HepG2 (cell line): ENCODE results near the gene KRT32. TPM values are rescaled to one million over a fixed set of nuclear protein-coding genes. Genes with fewer than 3 reads are reported as not detected.

Experiments used
- ATAC-seq: fragments of 200-7000 bp; cut with Tn5 transposase; 3 replicates; pipeline ENCODE4 v1.9.1; 2020; ENCODE audit warnings: mild to moderate bottlenecking, moderate library complexity
- BruUV-seq: library from RNA; stranded (reverse); fragments of 400-500 nt; replicated peaks from 2 replicates; lab custom pipeline; 2021; lab: Mats Ljungman, UMichigan
- CTCF ChIA-PET: fragments of 300-600 bp; formaldehyde crosslinking; extraction: SDS; loops from one replicate; lab custom pipeline; 2021; ENCODE audit warnings: low total read pairs, inconsistent platforms, low intra/inter-chr PET ratio; lab: Yijun Ruan, JAX
- POLR2A ChIA-PET: fragments of 350-600 bp; sonication (Branson Sonifier 250); formaldehyde crosslinking; loops from one replicate; lab custom pipeline; 2020; ENCODE audit warnings: antibody characterized with exemption, inconsistent platforms; lab: Yijun Ruan, JAX
- DNase-seq: peaks from one replicate; pipeline ENCODE4 v3.0.0-alpha.2; 2015; ENCODE audit warnings: low spot score
- FAIRE-seq: peaks from 3 replicates; lab custom pipeline; 2011; peaks lifted over from hg19 to GRCh38; lab: Jason Lieb, UNC
- H2AFZ ChIP-seq: one replicate; pipeline ENCODE4 v1.6.1; 2011; ENCODE audit warnings: low read length, inconsistent platforms
- H3K27ac ChIP-seq: fragments of 300-600 bp; 3 replicates; pipeline ENCODE4 v1.8.0; 2011; ENCODE audit warnings: mixed run types, mild to moderate bottlenecking, mixed read lengths, low read length, inconsistent platforms; ENCODE audit not compliant: insufficient read depth; ENCODE audit errors: extremely low read length
- H3K27me3 ChIP-seq, 2 experiments: fragments of 200-600 bp in 1 of 2; 2 replicates in 1 of 2; 3 replicates in 1 of 2; pipeline versions ENCODE4 v1.6.0 to v1.8.0; 2011; ENCODE audit warnings: low read length in 2 of 2, mild to moderate bottlenecking in 2 of 2, moderate library complexity in 2 of 2, inconsistent platforms in 1 of 2; ENCODE audit not compliant: insufficient read depth in 2 of 2, control insufficient read depth in 1 of 2
- H3K36me3 ChIP-seq, 2 experiments: fragments of 200-600 bp in 1 of 2; replicated peaks in 1 of 2; 2 replicates in 1 of 2; 3 replicates in 1 of 2; pipeline versions ENCODE4 v1.5.1 to v1.8.0; 2011; ENCODE audit warnings: low read length in 2 of 2, inconsistent platforms in 1 of 2; ENCODE audit not compliant: insufficient read depth in 2 of 2, control insufficient read depth in 1 of 2
- H3K4me1 ChIP-seq: 2 replicates; pipeline ENCODE4 v1.5.1; 2012; ENCODE audit warnings: low read length, inconsistent platforms; ENCODE audit not compliant: insufficient read depth
- H3K4me2 ChIP-seq: 2 replicates; pipeline ENCODE4 v1.6.0; 2011; ENCODE audit warnings: low read depth, low read length, inconsistent platforms
- H3K4me3 ChIP-seq, 3 experiments: fragments of 200-600 bp in 1 of 3; sonication (generic), shearing (Covaris generic) in 1 of 3; replicated peaks in 1 of 3; 2 replicates each; pipeline ENCODE4 v1.5.1; 2011 to 2016; ENCODE audit warnings: low read length in 3 of 3, inconsistent platforms in 2 of 3, low read depth in 2 of 3, mild to moderate bottlenecking in 2 of 3, control low read depth in 1 of 3, mixed read lengths in 1 of 3; ENCODE audit not compliant: insufficient read depth in 1 of 3
- H3K79me2 ChIP-seq: one replicate; pipeline ENCODE4 v1.6.1; 2011; ENCODE audit warnings: low read length, inconsistent platforms; ENCODE audit not compliant: insufficient read depth
- H3K9ac ChIP-seq: 2 replicates; pipeline ENCODE4 v1.6.0; 2011; ENCODE audit warnings: mild to moderate bottlenecking, low read depth, low read length, inconsistent platforms; ENCODE audit not compliant: insufficient read depth
- H3K9me3 ChIP-seq: 2 replicates; pipeline ENCODE4 v1.5.1; 2012; ENCODE audit warnings: mild to moderate bottlenecking, low read length
- H4K20me1 ChIP-seq: 2 replicates; pipeline ENCODE4 v1.6.0; 2011; ENCODE audit warnings: inconsistent platforms, mild to moderate bottlenecking, low read length, moderate library complexity; ENCODE audit not compliant: insufficient read depth
- KLF15 ChIP-seq: sonication (generic); formaldehyde crosslinking; IDR thresholded peaks from 2 replicates; pipeline ENCODE4 v1.8.1; 2023; ENCODE audit warnings: borderline replicate concordance, mild to moderate bottlenecking, inconsistent platforms, missing genetic modification reagents, mixed read lengths
- MTERF4 ChIP-seq: sonication (generic); formaldehyde crosslinking; IDR thresholded peaks from 2 replicates; pipeline ENCODE4 v1.8.0; 2023; ENCODE audit warnings: mild to moderate bottlenecking, missing genetic modification reagents
- ZBTB21 ChIP-seq: sonication (generic); formaldehyde crosslinking; IDR thresholded peaks from 2 replicates; pipeline ENCODE4 v1.4.0; 2020; ENCODE audit warnings: missing genetic modification reagents
- ZNF598 ChIP-seq: sonication (generic); formaldehyde crosslinking; IDR thresholded peaks from 2 replicates; pipeline ENCODE4 v1.5.1; 2020; ENCODE audit warnings: mild to moderate bottlenecking, missing genetic modification reagents, borderline replicate concordance
- ZNF703 ChIP-seq: sonication (generic); formaldehyde crosslinking; IDR thresholded peaks from 2 replicates; pipeline ENCODE4 v1.5.1; 2020; ENCODE audit warnings: missing genetic modification reagents, mild to moderate bottlenecking, moderate library complexity, borderline replicate concordance
- WGBS: methylation state at CpG from one replicate; pipeline ENCODE4 v1.1.6; 2017; ENCODE audit warnings: low lambda C conversion rate; 5-methylcytosine and 5-hydroxymethylcytosine counted together
- in situ Hi-C: cut with HindIII; loops from 2 replicates; pipeline ENCODE4 v1.10.0; 2017; ENCODE audit warnings: low pct_unique_long_range_greater_than_20kb; ENCODE audit not compliant: extremely low pct_ligation_motif_present
- intact Hi-C: fragments of 100-400 bp; cut with micrococcal nuclease; formaldehyde crosslinking; loops from one replicate; pipeline ENCODE4 v1.10.0; 2022; ENCODE audit not compliant: unreplicated experiment
- polyA plus RNA-seq, 8 experiments: library from polyadenylated mRNA; depleted of rRNA in 3 of 8; stranded (reverse) in 7 of 8; unstranded in 1 of 8; fragments of >200 nt; fragmentation: Illumina TruSeq in 4 of 8; extraction: Trizol in 4 of 8; gene quantifications; 2 replicates each; pipeline versions ENCODE4 v1.2.1 to v1.2.3, GENCODE V29; 2011 to 2016; ENCODE audit warnings: low read depth in 4 of 8, missing spikeins in 1 of 8, mixed read lengths in 1 of 8; ENCODE audit not compliant: insufficient read depth in 1 of 8
- total RNA-seq, 5 experiments: library from RNA; depleted of rRNA; stranded (reverse); fragments of >200 nt; fragmentation: Illumina TruSeq; extraction: Trizol; gene quantifications; 2 replicates each; pipeline ENCODE4 v1.2.3, GENCODE V29; 2016; ENCODE audit warnings: low read depth in 1 of 5
- TF ChIP-seq, protein P1 (sequence below), 2 experiments: sonication (generic) in 1 of 2; formaldehyde crosslinking in 1 of 2; IDR thresholded peaks; 2 replicates each; pipeline versions ENCODE4 v1.4.0 to v1.6.1; 2018 to 2020; ENCODE audit warnings: missing genetic modification reagents in 2 of 2, borderline replicate concordance in 1 of 2, low read depth in 1 of 2, mild to moderate bottlenecking in 1 of 2, missing biosample characterization in 1 of 2

Gene KRT32
- total and polyA plus RNA-seq, 2 of the 13 experiments (the other 11 are each of a cell fraction or from before 2014, with no cell fraction given): not detected

DNA sequence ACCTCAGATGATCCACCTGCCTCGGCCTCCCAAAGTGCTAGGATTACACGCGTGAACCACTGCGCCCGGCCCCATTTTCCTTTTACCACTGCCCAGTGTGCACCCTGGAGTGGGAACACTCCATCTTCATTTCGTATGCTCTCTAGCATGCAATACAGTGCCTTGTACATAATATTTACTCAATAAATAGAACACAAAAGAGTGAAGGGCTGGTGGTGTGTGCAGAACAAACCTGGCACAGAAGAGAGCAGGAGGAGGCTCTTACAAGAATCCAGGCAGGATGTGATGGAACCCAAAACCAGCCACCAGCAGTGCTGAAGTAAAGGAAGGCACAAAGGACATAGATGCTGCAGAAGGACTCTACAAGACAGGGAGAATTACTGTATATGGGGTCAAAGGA, 50.1 kb downstream of the KRT32 start:
- H3K4me3 ChIP-seq: no peak overlapping the region
- H2AFZ ChIP-seq: no peak overlapping the region
- intact Hi-C loops (loop anchor here (5.0 to 10.0 kb wide), 2 partner anchors 118 to 250 kb away; no protein-coding TSS in a partner anchor), in situ Hi-C loops (no loop called here)
- peak overlapping the region; percentile 82 for H3K27ac ChIP-seq
- no peaks in the 10 kb centered on the region for H3K27me3 ChIP-seq
- ATAC-seq (no peak), FAIRE-seq (no peak), DNase-seq (no peak)
- H4K20me1 ChIP-seq: no peaks in the 10 kb centered on the region
- BruUV-seq: no TSS peak
- 0 out of 2 replicates have a peak, but pooled peaks have one; percentile 37 for TF ChIP-seq ZNF703 (CRISPR knock-in tag)
- TF ChIP-seq ZBTB21 (CRISPR knock-in tag): no peak
- TF ChIP-seq KLF15: no peak
- 0 out of 2 replicates have a peak, but pooled peaks have one; percentile 13 for TF ChIP-seq MTERF4 (CRISPR knock-in tag)
- TF ChIP-seq, protein P1, sequence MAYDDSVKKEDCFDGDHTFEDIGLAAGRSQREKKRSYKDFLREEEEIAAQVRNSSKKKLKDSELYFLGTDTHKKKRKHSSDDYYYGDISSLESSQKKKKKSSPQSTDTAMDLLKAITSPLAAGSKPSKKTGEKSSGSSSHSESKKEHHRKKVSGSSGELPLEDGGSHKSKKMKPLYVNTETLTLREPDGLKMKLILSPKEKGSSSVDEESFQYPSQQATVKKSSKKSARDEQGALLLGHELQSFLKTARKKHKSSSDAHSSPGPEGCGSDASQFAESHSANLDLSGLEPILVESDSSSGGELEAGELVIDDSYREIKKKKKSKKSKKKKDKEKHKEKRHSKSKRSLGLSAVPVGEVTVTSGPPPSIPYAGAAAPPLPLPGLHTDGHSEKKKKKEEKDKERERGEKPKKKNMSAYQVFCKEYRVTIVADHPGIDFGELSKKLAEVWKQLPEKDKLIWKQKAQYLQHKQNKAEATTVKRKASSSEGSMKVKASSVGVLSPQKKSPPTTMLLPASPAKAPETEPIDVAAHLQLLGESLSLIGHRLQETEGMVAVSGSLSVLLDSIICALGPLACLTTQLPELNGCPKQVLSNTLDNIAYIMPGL (CRISPR knock-in tag; IDR thresholded peaks at IDR 0.05; ENCODE audit: borderline replicate concordance in 1 of 2, low read depth in 1 of 2): 0 out of 4 replicates have a peak, but pooled peaks of 1 of the 2 experiments have one; percentile 13
- TF ChIP-seq ZNF598 (CRISPR knock-in tag): 0 out of 2 replicates have a peak, but pooled peaks have one; percentile 38
- no peaks in the 10 kb centered on the region for H3K9me3 ChIP-seq
- ChIA-PET POLR2A (interaction anchor here (1.0 to 2.1 kb wide), 3 partner anchors 12 to 14 kb away, joined by 3 to 35 read pairs (median 5); no protein-coding TSS in a partner anchor), CTCF (no interaction called here)
- WGBS: 80% methylated on average over 6 of the region's 6 CpGs
- H3K4me1 ChIP-seq: peaks cover 62% of the 10 kb centered on the region
- peak overlapping the region; percentile 32 for H3K9ac ChIP-seq
- peak overlapping the region; percentile 67; the same call in 1 of the 2 replicates for H3K4me2 ChIP-seq
- no peaks in the 10 kb centered on the region for H3K36me3 ChIP-seq
- H3K79me2 ChIP-seq: no peaks in the 10 kb centered on the region
